ENCODE data around the gene HPCAL1.
"Not testable (repeated sequence)": the region's sequence is repeated elsewhere in the genome, so short reads cannot be mapped to it uniquely, and the experiment has no call there.

Gene HPCAL1

GRCh38 chr2:10447300-10447894 is 144.7 kb downstream of the HPCAL1 start:
- no peak for DNase-seq

- peak; percentile 98 for DNase-seq
Observed at GRCh38 chr2:10447895-10448575, 145.3 kb downstream of the HPCAL1 start, which contains the start of gene ODC1. Gene ODC1 (minus strand): TSS chr2:10448327. CDS start chr2:10445032, 3,295 bp downstream.

- peak; percentile 92 for DNase-seq
Observed at GRCh38 chr2:10448576-10449485, 146.1 kb downstream of the HPCAL1 start.

GRCh38 chr2:10449486-10449831 is 146.8 kb downstream of the HPCAL1 start:
- no peak for DNase-seq

- no peak for DNase-seq
Observed at GRCh38 chr2:10449838-10450691, 147.4 kb downstream of the HPCAL1 start.

- no peak for DNase-seq
Observed at GRCh38 chr2:10451819-10452218, 149.1 kb downstream of the HPCAL1 start.

- no peak for DNase-seq
Observed at GRCh38 chr2:10452312-10452711, 149.6 kb downstream of the HPCAL1 start.

- no peak for DNase-seq
Observed at GRCh38 chr2:10452956-10453904, 150.5 kb downstream of the HPCAL1 start.

- DNase-seq = no peak
Observed at GRCh38 chr2:10453905-10454298, 151.2 kb downstream of the HPCAL1 start.

GRCh38 chr2:10454505-10454904 is 151.8 kb downstream of the HPCAL1 start:
- DNase-seq = no peak

GRCh38 chr2:10457195-10457594 is 154.5 kb downstream of the HPCAL1 start:
- DNase-seq = not testable (repeated sequence)

GRCh38 chr2:10457846-10458598 is 155.3 kb downstream of the HPCAL1 start:
- DNase-seq = no peak

GRCh38 chr2:10460366-10460796 is 157.7 kb downstream of the HPCAL1 start:
- DNase-seq = no peak

- DNase-seq = no peak
Observed at GRCh38 chr2:10462178-10463083, 159.7 kb downstream of the HPCAL1 start.

- no peak for DNase-seq
Observed at GRCh38 chr2:10465910-10466309, 163.2 kb downstream of the HPCAL1 start.

GRCh38 chr2:10466801-10467200 is 164.1 kb downstream of the HPCAL1 start:
- DNase-seq = no peak

GRCh38 chr2:10467401-10467800 is 164.7 kb downstream of the HPCAL1 start:
- no peak for DNase-seq

GRCh38 chr2:10469301-10469700 is 166.6 kb downstream of the HPCAL1 start:
- DNase-seq = no peak

GRCh38 chr2:10469955-10470608 is 167.4 kb downstream of the HPCAL1 start:
- no peak for DNase-seq

Data from activated gamma-delta T cell treated with Interleukin-2 at 50 U/mL for 16 hours (primary cell).